LNCaP clone FGC (cell line): ENCODE data around the gene SIRPD.
"Not testable (repeated sequence)": the region's sequence is repeated elsewhere in the genome, so short reads cannot be mapped to it uniquely, and the experiment has no call there.

Experiments
- DNase-seq: peaks from one replicate; pipeline ENCODE4 v3.0.0-alpha.2; 2011; ENCODE audit warnings: low read depth
- H3K4me3 ChIP-seq: 2 replicates; pipeline ENCODE4 v1.5.1; 2011; ENCODE audit warnings: mild to moderate bottlenecking, low read depth, low read length, control low read depth
- TF ChIP-seq, protein P1 (sequence below): IDR thresholded peaks from 2 replicates; pipeline ENCODE4 v1.5.1; 2012; ENCODE audit warnings: mild to moderate bottlenecking; ENCODE audit not compliant: control insufficient read depth, insufficient read depth; ENCODE audit errors: extremely low read depth

Gene SIRPD

GRCh38 chr20:1499528-1500420 lies 57.7 kb downstream of the SIRPD start:
- no peak for DNase-seq
- TF ChIP-seq, protein P1, sequence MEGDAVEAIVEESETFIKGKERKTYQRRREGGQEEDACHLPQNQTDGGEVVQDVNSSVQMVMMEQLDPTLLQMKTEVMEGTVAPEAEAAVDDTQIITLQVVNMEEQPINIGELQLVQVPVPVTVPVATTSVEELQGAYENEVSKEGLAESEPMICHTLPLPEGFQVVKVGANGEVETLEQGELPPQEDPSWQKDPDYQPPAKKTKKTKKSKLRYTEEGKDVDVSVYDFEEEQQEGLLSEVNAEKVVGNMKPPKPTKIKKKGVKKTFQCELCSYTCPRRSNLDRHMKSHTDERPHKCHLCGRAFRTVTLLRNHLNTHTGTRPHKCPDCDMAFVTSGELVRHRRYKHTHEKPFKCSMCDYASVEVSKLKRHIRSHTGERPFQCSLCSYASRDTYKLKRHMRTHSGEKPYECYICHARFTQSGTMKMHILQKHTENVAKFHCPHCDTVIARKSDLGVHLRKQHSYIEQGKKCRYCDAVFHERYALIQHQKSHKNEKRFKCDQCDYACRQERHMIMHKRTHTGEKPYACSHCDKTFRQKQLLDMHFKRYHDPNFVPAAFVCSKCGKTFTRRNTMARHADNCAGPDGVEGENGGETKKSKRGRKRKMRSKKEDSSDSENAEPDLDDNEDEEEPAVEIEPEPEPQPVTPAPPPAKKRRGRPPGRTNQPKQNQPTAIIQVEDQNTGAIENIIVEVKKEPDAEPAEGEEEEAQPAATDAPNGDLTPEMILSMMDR: no peak
- H3K4me3 ChIP-seq: no peak overlapping the region

- DNase-seq, H3K4me3 ChIP-seq: not testable (repeated sequence)
Measured at GRCh38 chr20:1497371-1497770, 60.1 kb downstream of the SIRPD start.

DNA sequence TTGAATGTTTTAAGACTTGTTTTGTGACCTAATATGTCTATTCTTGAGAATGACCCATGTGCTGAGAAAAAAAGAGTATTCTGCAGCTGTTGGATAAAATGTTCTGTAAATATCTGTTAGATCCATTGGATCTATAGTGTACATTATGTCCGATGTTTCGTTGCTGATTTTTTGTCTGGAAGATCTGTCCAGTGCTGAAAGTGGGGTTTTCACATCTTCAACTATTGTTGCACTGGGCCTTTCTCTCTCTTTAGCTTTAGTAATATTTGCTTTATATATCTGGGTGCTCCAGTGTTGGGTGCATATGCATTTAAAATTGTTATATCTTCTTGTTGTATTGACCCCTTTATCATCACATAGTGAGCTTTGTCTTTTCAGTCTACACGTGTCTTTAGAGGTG lies 60.6 kb downstream of the SIRPD start:
- no peak for DNase-seq
- TF ChIP-seq, protein P1: no peak
- no peak overlapping the region for H3K4me3 ChIP-seq

- no peak overlapping the region for H3K4me3 ChIP-seq
- TF ChIP-seq, protein P1: no peak
- no peak for DNase-seq
Measured at GRCh38 chr20:1494436-1494835, 63.1 kb downstream of the SIRPD start.

DNA sequence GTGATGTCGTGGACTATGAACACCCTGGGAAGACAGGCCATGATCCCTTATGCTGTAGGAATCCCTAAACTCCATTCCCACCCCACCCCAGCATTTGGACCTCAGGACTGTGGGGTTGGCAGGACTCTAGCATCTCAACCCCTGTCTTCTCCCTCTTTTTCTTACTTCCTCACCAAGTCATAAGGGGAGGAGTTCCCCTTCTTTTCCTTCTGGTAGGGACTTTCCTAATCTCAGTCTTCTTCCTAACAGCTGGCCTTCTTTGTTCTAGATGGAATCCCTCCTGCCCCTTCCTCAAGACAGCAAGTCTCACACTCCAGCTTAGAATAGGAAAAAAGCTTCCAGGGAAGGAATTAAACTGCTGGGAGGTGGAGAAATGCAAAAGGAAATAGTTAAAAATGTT lies 64.0 kb downstream of the SIRPD start:
- TF ChIP-seq, protein P1: no peak
- H3K4me3 ChIP-seq: no peak overlapping the region
- no peak for DNase-seq

- no peak overlapping the region for H3K4me3 ChIP-seq
- TF ChIP-seq, protein P1: no peak
- DNase-seq: no peak
Measured at GRCh38 chr20:1491860-1492642, 65.5 kb downstream of the SIRPD start.

DNA sequence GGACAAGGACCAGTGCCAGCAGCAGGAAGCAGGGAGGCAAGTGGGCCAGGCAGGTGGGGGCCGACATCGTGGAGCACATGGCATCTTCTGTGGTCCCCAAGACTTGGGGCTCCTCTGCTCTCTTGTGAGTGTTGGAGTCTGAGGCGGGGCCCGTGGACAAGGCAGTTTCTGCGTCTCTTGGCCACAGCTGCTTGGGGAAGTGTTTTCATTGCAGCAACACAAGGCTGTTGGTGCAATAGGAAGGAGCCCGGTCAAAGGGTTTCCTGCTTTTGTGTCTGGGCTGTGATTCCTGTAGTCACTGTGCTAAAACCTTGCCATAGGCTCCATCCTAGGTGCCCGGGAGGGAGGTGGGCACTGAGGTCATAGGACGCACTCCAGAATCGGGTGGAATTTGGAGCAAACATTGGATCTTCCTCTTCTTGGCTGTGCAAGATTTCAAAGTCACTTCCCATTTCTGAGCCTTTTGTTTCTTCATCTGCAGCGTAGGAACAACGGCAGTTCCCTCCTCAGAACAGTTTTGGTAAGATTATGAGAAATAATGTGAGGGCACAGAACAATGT lies 66.1 kb downstream of the SIRPD start, which contains the start of gene SIRPB2:
Gene SIRPB2, minus strand, starts transcription at position 140 of the 560 bp plus-strand sequence. Its CDS starts 61 bp downstream, at position 79.
- TF ChIP-seq, protein P1: no peak
- H3K4me3 ChIP-seq: no peak within 1 kb of the TSS
- DNase-seq: no peak
